Bronchial epithelial cell (primary cell): ENCODE data around the gene ACADM. TPM values are rescaled to one million over a fixed set of nuclear protein-coding genes. Genes with fewer than 3 reads are reported as not detected.
"Not testable (repeated sequence)": the region's sequence is repeated elsewhere in the genome, so short reads cannot be mapped to it uniquely, and the experiment has no call there.

Experiments used
- DNase-seq: peaks from one replicate; pipeline ENCODE4 v3.0.0-alpha.2; 2010; ENCODE audit warnings: low read depth
- FAIRE-seq: peaks from 2 replicates; lab custom pipeline; 2011; peaks lifted over from hg19 to GRCh38; lab: Jason Lieb, UNC
- H3K27me3 ChIP-seq: 2 replicates; pipeline ENCODE4 v1.5.1; 2011; ENCODE audit warnings: low read length; ENCODE audit not compliant: control insufficient read depth, insufficient read depth
- H3K36me3 ChIP-seq: 2 replicates; pipeline ENCODE4 v1.5.1; 2011; ENCODE audit warnings: low read length; ENCODE audit not compliant: control insufficient read depth, insufficient read depth
- H3K4me3 ChIP-seq: 2 replicates; pipeline ENCODE4 v1.5.1; 2011; ENCODE audit warnings: mild to moderate bottlenecking, low read depth, low read length, control low read depth
- total RNA-seq: library from RNA; depleted of rRNA; stranded (reverse); fragments of >200 nt; gene quantifications from 2 replicates; pipeline ENCODE4 v1.2.1, GENCODE V29; 2014
- TF ChIP-seq, protein P1 (sequence below): IDR thresholded peaks from 2 replicates; pipeline ENCODE4 v1.5.1; 2011; ENCODE audit warnings: mild to moderate bottlenecking, moderate library complexity, low read length, control low read depth, inconsistent platforms; ENCODE audit not compliant: insufficient read depth, severe bottlenecking

ACADM gene
- total RNA-seq, 1 donor from 2014 or later = 13.7 TPM

GRCh38 chr1:75797273-75797588 is 72.7 kb downstream of the ACADM start:
- FAIRE-seq (no peak), DNase-seq (no peak)
- TF ChIP-seq, protein P1, sequence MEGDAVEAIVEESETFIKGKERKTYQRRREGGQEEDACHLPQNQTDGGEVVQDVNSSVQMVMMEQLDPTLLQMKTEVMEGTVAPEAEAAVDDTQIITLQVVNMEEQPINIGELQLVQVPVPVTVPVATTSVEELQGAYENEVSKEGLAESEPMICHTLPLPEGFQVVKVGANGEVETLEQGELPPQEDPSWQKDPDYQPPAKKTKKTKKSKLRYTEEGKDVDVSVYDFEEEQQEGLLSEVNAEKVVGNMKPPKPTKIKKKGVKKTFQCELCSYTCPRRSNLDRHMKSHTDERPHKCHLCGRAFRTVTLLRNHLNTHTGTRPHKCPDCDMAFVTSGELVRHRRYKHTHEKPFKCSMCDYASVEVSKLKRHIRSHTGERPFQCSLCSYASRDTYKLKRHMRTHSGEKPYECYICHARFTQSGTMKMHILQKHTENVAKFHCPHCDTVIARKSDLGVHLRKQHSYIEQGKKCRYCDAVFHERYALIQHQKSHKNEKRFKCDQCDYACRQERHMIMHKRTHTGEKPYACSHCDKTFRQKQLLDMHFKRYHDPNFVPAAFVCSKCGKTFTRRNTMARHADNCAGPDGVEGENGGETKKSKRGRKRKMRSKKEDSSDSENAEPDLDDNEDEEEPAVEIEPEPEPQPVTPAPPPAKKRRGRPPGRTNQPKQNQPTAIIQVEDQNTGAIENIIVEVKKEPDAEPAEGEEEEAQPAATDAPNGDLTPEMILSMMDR = no peak
- peaks cover 5% of the 10 kb centered on the region for H3K36me3 ChIP-seq
- no peak overlapping the region for H3K4me3 ChIP-seq
- no peaks in the 10 kb centered on the region for H3K27me3 ChIP-seq

GRCh38 chr1:75797606-75798216 is 73.2 kb downstream of the ACADM start:
- peaks cover 4% of the 10 kb centered on the region for H3K36me3 ChIP-seq
- FAIRE-seq (no peak), DNase-seq (no peak)
- H3K4me3 ChIP-seq = no peak overlapping the region
- TF ChIP-seq, protein P1 = no peak
- H3K27me3 ChIP-seq = no peaks in the 10 kb centered on the region

DNA sequence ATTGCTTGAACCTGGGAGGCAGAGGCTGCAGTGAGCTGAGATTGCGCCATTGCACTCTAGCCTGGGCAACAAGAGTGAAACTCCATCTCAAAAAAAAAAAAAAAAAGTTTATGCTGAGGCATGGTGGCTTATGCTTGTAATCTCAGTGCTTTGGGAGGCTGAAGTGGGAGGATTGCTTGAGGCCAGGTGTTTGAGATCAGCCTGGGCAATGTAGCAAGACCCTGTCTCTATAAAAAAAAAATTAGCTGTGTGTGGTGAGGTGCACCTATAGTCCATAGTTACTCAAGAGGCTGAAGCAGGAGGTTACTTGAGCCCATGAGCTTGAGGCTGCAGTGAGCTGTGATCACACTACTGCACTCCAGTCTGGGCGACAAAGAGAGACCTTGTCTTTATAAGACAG is 77.0 kb downstream of the ACADM start:
- H3K4me3 ChIP-seq, H3K27me3 ChIP-seq, H3K36me3 ChIP-seq, FAIRE-seq, DNase-seq: not testable (repeated sequence)

- DNase-seq (no peak), FAIRE-seq (no peak)
- TF ChIP-seq, protein P1 = no peak
- no peak overlapping the region for H3K4me3 ChIP-seq
- H3K27me3 ChIP-seq = no peaks in the 10 kb centered on the region
- no peaks in the 10 kb centered on the region for H3K36me3 ChIP-seq
Measured at GRCh38 chr1:75808921-75809320, 84.4 kb downstream of the ACADM start.

GRCh38 chr1:75810113-75810512 is 85.6 kb downstream of the ACADM start:
- not testable (repeated sequence) for DNase-seq, H3K4me3 ChIP-seq, H3K27me3 ChIP-seq, FAIRE-seq, H3K36me3 ChIP-seq

DNA sequence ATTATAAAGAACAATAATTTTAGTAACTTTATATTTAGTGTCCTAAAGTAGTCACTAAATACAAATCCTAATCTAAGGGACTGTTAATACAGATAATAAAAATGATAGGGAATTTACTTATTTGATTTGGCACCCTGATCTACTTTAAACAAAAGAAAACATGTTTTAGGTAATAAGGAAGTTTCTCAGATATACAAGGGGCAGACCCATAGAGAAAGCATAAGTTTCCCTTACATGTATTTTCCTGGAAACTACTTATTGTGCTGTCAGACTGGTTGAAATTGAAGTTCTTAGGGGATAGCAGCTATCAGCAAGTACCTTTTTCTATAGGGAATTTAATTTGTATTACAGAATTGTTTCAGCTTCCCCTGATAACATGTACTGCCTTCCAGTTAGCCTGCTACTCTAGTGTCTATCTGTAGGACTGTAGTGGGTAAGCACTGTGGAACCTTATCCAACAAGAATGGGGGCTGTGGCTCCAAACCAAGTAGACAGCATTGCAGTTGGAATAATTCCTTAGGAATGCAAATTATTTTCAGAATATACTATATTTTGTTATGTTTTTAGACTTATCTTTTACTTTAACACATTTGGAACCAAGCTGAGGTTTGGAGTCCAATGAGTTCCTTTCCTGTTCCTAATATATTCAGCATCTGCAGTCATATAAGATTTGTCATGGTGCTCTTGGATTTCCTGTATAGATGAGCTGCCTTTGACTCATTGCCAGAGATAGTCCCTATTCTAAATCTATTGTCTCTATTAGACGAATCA is 86.9 kb downstream of the ACADM start:
- TF ChIP-seq, protein P1 = no peak
- FAIRE-seq (no peak), DNase-seq (peak; percentile 62)
- no peaks in the 10 kb centered on the region for H3K27me3 ChIP-seq
- no peaks in the 10 kb centered on the region for H3K36me3 ChIP-seq
- no peak overlapping the region for H3K4me3 ChIP-seq
